ENCODE results near the gene HBG1. TPM values are rescaled to one million over a fixed set of nuclear protein-coding genes. Genes with fewer than 3 reads are reported as not detected.

HBG1 gene
- total and polyA plus RNA-seq, 2 experiments from 2014 or later: not detected

- Histone ChIP-seq H3K79me2 (replicated peaks; ENCODE audit: insufficient read depth) (no peaks in the 10 kb centered on the region), H3K4me1 (ENCODE audit: insufficient read depth) (no peaks in the 10 kb centered on the region), H3K27ac (ENCODE audit: low read depth) (no peak overlapping the region), H3K4me2 (no peak overlapping the region), H3F3A (replicated peaks; ENCODE audit: low read depth) (no peaks in the 10 kb centered on the region), H4K20me1 (replicated peaks; ENCODE audit: insufficient read depth) (no peaks in the 10 kb centered on the region), H3K36me3 (ENCODE audit: insufficient read depth) (no peaks in the 10 kb centered on the region), H2AFZ (no peak overlapping the region), H3K4me3 (no peak overlapping the region), H3K9me2 (ENCODE audit: insufficient read depth) (0 out of 2 replicates have a peak, but pooled peaks cover 2% of the 10 kb centered on the region), H3K27me3 (ENCODE audit: insufficient read depth) (no peaks in the 10 kb centered on the region)
- TF ChIP-seq CTCF (conservative IDR thresholded peaks at IDR 0.05; ENCODE audit: low read depth in 2 of 2) (no peak), JUNB (IDR thresholded peaks at IDR 0.05; ENCODE audit: unreplicated experiment) (no peak), EZH2phosphoT487 (IDR thresholded peaks at IDR 0.05; ENCODE audit: unreplicated experiment) (no peak), REST (IDR thresholded peaks at IDR 0.05; ENCODE audit: unreplicated experiment) (no peak), ZNF114 (CRISPR knock-in tag; IDR thresholded peaks at IDR 0.05) (no peak), NANOG (IDR thresholded peaks at IDR 0.05; ENCODE audit: borderline replicate concordance) (no peak), POLR2AphosphoS5 (IDR thresholded peaks at IDR 0.05; ENCODE audit: low read depth) (no peak), CREB1 (CRISPR knock-in tag; IDR thresholded peaks at IDR 0.05; ENCODE audit: low read depth) (no peak), STAT1 (IDR thresholded peaks at IDR 0.05; ENCODE audit: unreplicated experiment) (no peak)
- H3K27ac Mint-ChIP-seq: no peak overlapping the region
- H3K4me1 Mint-ChIP-seq: no peaks in the 10 kb centered on the region
- H3K9me3 Mint-ChIP-seq: no peaks in the 10 kb centered on the region
- H3K36me3 Mint-ChIP-seq (ENCODE audit: low read depth): no peaks in the 10 kb centered on the region
- H3K4me3 Mint-ChIP-seq: no peak overlapping the region
- ATAC-seq (no peak), DNase-seq (ENCODE audit: low spot score) (no peak)
- peaks cover 9% of the 10 kb centered on the region for H3K27me3 Mint-ChIP-seq (ENCODE audit: insufficient read depth, low read depth, poor library complexity)
Observed at GRCh38 chr11:5242933-5243815, 6.5 kb downstream of the HBG1 start.

- H3K27ac ChIP-seq (ENCODE audit: low read depth): no peak overlapping the region
- Mint-ChIP-seq H3K9me3 (no peaks in the 10 kb centered on the region), H3K27me3 (ENCODE audit: insufficient read depth, low read depth, poor library complexity) (peaks cover 9% of the 10 kb centered on the region), H3K4me3 (no peak overlapping the region), H3K4me1 (no peaks in the 10 kb centered on the region), H3K27ac (no peak overlapping the region), H3K36me3 (ENCODE audit: low read depth) (no peaks in the 10 kb centered on the region)
- H3K27me3 ChIP-seq (ENCODE audit: insufficient read depth): no peaks in the 10 kb centered on the region
- H4K20me1 ChIP-seq (replicated peaks; ENCODE audit: insufficient read depth): no peaks in the 10 kb centered on the region
- no peaks in the 10 kb centered on the region for H3K4me1 ChIP-seq (ENCODE audit: insufficient read depth)
- H3K36me3 ChIP-seq (ENCODE audit: insufficient read depth): no peaks in the 10 kb centered on the region
- DNase-seq (ENCODE audit: low spot score): no peak
- H3K4me2 ChIP-seq: no peak overlapping the region
- H2AFZ ChIP-seq: no peak overlapping the region
- H3F3A ChIP-seq (replicated peaks; ENCODE audit: low read depth): no peaks in the 10 kb centered on the region
- no peaks in the 10 kb centered on the region for H3K79me2 ChIP-seq (replicated peaks; ENCODE audit: insufficient read depth)
- 0 out of 2 replicates have a peak, but pooled peaks cover 2% of the 10 kb centered on the region for H3K9me2 ChIP-seq (ENCODE audit: insufficient read depth)
- no peak overlapping the region for H3K4me3 ChIP-seq
- no peak for ATAC-seq
- TF ChIP-seq ZNF331 (CRISPR knock-in tag; IDR thresholded peaks at IDR 0.05; ENCODE audit: low read depth): no peak
- no peak for TF ChIP-seq POLR2AphosphoS5 (IDR thresholded peaks at IDR 0.05; ENCODE audit: low read depth)
- TF ChIP-seq ETS1 (IDR thresholded peaks at IDR 0.05): no peak
- no peak for TF ChIP-seq EZH2 (IDR thresholded peaks at IDR 0.05; ENCODE audit: low read depth, unreplicated experiment)
- no peak for TF ChIP-seq NANOG (IDR thresholded peaks at IDR 0.05; ENCODE audit: borderline replicate concordance)
- no peak for TF ChIP-seq EZH2phosphoT487 (IDR thresholded peaks at IDR 0.05; ENCODE audit: unreplicated experiment)
Observed at GRCh38 chr11:5242208-5242607, 7.4 kb downstream of the HBG1 start.

Measured in GM23338 (cell line).